ENCODE results near the gene GPRIN1. TPM values are rescaled to one million over a fixed set of nuclear protein-coding genes. Genes with fewer than 3 reads are reported as not detected.

GPRIN1 gene
- polyA plus RNA-seq, 1 experiment: 4.0 TPM

GRCh38 chr5:176633598-176633997, 23.6 kb upstream of the GPRIN1 start:
- H3K9me3 ChIP-seq (ENCODE audit: control insufficient read depth, insufficient read depth, low read length): peaks cover 5% of the 10 kb centered on the region; the same call in 1 of the 2 replicates
- CTCF ChIA-PET: interaction anchor here (1.0 to 1.8 kb wide), 2 partner anchors 27 to 186 kb away, joined by 3 to 6 read pairs; no protein-coding TSS in a partner anchor
- H3K27me3 ChIP-seq (ENCODE audit: control insufficient read depth, insufficient read depth, low read length): peaks cover 74% of the 10 kb centered on the region
- TF ChIP-seq CTCF (IDR thresholded peaks at IDR 0.05; ENCODE audit: low read depth, low read length): no peak
- DNase-seq (ENCODE audit: low read depth, low spot score): no peak
- H3K27ac ChIP-seq (ENCODE audit: low read depth, low read length): no peak overlapping the region
- POLR2A ChIA-PET: no interaction called here
- no peak overlapping the region for H3K4me3 ChIP-seq (ENCODE audit: low read depth, low read length)

- ChIA-PET CTCF (interaction anchor here (1.0 to 1.8 kb wide), 2 partner anchors 28 to 185 kb away, joined by 3 to 6 read pairs; no protein-coding TSS in a partner anchor), POLR2A (no interaction called here)
- peaks cover 5% of the 10 kb centered on the region; the same call in 1 of the 2 replicates for H3K9me3 ChIP-seq (ENCODE audit: control insufficient read depth, insufficient read depth, low read length)
- no peak overlapping the region for H3K27ac ChIP-seq (ENCODE audit: low read depth, low read length)
- peaks cover 70% of the 10 kb centered on the region for H3K27me3 ChIP-seq (ENCODE audit: control insufficient read depth, insufficient read depth, low read length)
- no peak for DNase-seq (ENCODE audit: low read depth, low spot score)
- TF ChIP-seq CTCF (IDR thresholded peaks at IDR 0.05; ENCODE audit: low read depth, low read length): no peak
- no peak overlapping the region for H3K4me3 ChIP-seq (ENCODE audit: low read depth, low read length)
These were observed 22.8 kb upstream of the GPRIN1 start for GRCh38 chr5:176632745-176633144.

GRCh38 chr5:176631383-176632200, 21.6 kb upstream of the GPRIN1 start:
- ChIA-PET CTCF (interaction anchor here (0.9 to 1.9 kb wide), 3 partner anchors 30 to 59 kb away, joined by 4 to 10 read pairs (median 6); no protein-coding TSS in a partner anchor), POLR2A (interaction anchor here (0.7 kb wide), 1 partner anchor 21 kb away, joined by 4 read pairs; no protein-coding TSS in a partner anchor)
- TF ChIP-seq CTCF (IDR thresholded peaks at IDR 0.05; ENCODE audit: low read depth, low read length): no peak
- no peak overlapping the region for H3K4me3 ChIP-seq (ENCODE audit: low read depth, low read length)
- H3K27me3 ChIP-seq (ENCODE audit: control insufficient read depth, insufficient read depth, low read length): peaks cover 63% of the 10 kb centered on the region
- peaks cover 5% of the 10 kb centered on the region; the same call in 1 of the 2 replicates for H3K9me3 ChIP-seq (ENCODE audit: control insufficient read depth, insufficient read depth, low read length)
- no peak for DNase-seq (ENCODE audit: low read depth, low spot score)
- no peak overlapping the region for H3K27ac ChIP-seq (ENCODE audit: low read depth, low read length)

GRCh38 chr5:176630681-176631222, 20.8 kb upstream of the GPRIN1 start:
- ChIA-PET POLR2A (interaction anchor here (0.6 to 1.7 kb wide), 4 partner anchors 9 to 95 kb away, joined by 3 to 9 read pairs (median 4); partner anchors contain the start of genes RNF44 and TSPAN17), CTCF (interaction anchor here (0.7 to 1.9 kb wide), 5 partner anchors 12 to 214 kb away, joined by 3 to 10 read pairs (median 5); partner anchors contain the start of genes CLTB and TSPAN17)

More at GRCh38 chr5:176630681-176631222, 20.8 kb upstream of the GPRIN1 start:
- Histone ChIP-seq H3K27ac (ENCODE audit: low read depth, low read length) (no peak overlapping the region), H3K9me3 (ENCODE audit: control insufficient read depth, insufficient read depth, low read length) (peaks cover 5% of the 10 kb centered on the region; the same call in 1 of the 2 replicates), H3K4me3 (ENCODE audit: low read depth, low read length) (peak overlapping the region; percentile 56), H3K27me3 (ENCODE audit: control insufficient read depth, insufficient read depth, low read length) (peaks cover 68% of the 10 kb centered on the region)
- DNase-seq (ENCODE audit: low read depth, low spot score): no peak
- no peak for TF ChIP-seq CTCF (IDR thresholded peaks at IDR 0.05; ENCODE audit: low read depth, low read length)

Data from AG04450 (cell line).